CD4-positive, CD25-positive, alpha-beta regulatory T cell (primary cell): ENCODE results near the gene ZKSCAN2. TPM values are rescaled to one million over a fixed set of nuclear protein-coding genes. Genes with fewer than 3 reads are reported as not detected.

Experiments
- ATAC-seq, 2 donors: fragments of 150-1000 bp; cut with Tn5 transposase; one replicate each; pipeline ENCODE4 v1.10.0; 2021; ENCODE audit warnings: low read depth in 2 of 2, moderate number of reproducible peaks in 2 of 2, moderate library complexity in 1 of 2
- DNase-seq, 3 donors: peaks; one replicate each; pipeline versions ENCODE4 v3.0.0 to v3.0.0-alpha.2; 2012 to 2022; ENCODE audit warnings: mixed read lengths in 1 of 3
- H3K27ac ChIP-seq: one replicate; pipeline ENCODE4 v1.7.0; 2013; ENCODE audit warnings: mild to moderate bottlenecking, low read length; ENCODE audit not compliant: insufficient read depth, poor library complexity, severe bottlenecking
- H3K27me3 ChIP-seq: one replicate; pipeline ENCODE4 v1.7.0; 2013; ENCODE audit warnings: low read length; ENCODE audit not compliant: control insufficient read depth, insufficient read depth
- H3K36me3 ChIP-seq: one replicate; pipeline ENCODE4 v1.7.0; 2013; ENCODE audit warnings: mild to moderate bottlenecking, low read length, moderate library complexity; ENCODE audit not compliant: control insufficient read depth, insufficient read depth
- H3K4me1 ChIP-seq: 2 replicates; pipeline ENCODE4 v1.7.0; 2013; ENCODE audit warnings: mild to moderate bottlenecking, low read length; ENCODE audit not compliant: insufficient read depth, control insufficient read depth, poor library complexity, severe bottlenecking
- H3K4me3 ChIP-seq: one replicate; pipeline ENCODE4 v1.7.0; 2013; ENCODE audit warnings: low read depth, mild to moderate bottlenecking, low read length, moderate library complexity
- H3K9me3 ChIP-seq, 2 experiments: 1 replicate in 1 of 2; 2 replicates in 1 of 2; pipeline ENCODE4 v1.7.0; 2013; ENCODE audit warnings: low read length in 2 of 2, mild to moderate bottlenecking in 1 of 2, moderate library complexity in 1 of 2; ENCODE audit not compliant: control insufficient read depth in 2 of 2
- H3K27ac Mint-ChIP-seq, 3 donors: one replicate each; pipeline ENCODE4 v1.8.0; 2020 to 2022; ENCODE audit warnings: mild to moderate bottlenecking in 3 of 3, mixed read lengths in 3 of 3, moderate library complexity in 2 of 3
- H3K27me3 Mint-ChIP-seq: one replicate; pipeline ENCODE4 v1.8.0; 2022; ENCODE audit warnings: mild to moderate bottlenecking, mixed read lengths
- H3K36me3 Mint-ChIP-seq: one replicate; pipeline ENCODE4 v1.8.0; 2020; ENCODE audit warnings: mixed read lengths
- H3K4me1 Mint-ChIP-seq, 4 donors: one replicate each; pipeline ENCODE4 v1.8.0; 2020 to 2022; ENCODE audit warnings: mixed read lengths in 4 of 4, mild to moderate bottlenecking in 1 of 4
- H3K4me3 Mint-ChIP-seq, 4 donors: one replicate each; pipeline ENCODE4 v1.8.0; 2020 to 2022; ENCODE audit warnings: mild to moderate bottlenecking in 4 of 4, mixed read lengths in 4 of 4, moderate library complexity in 3 of 4
- H3K9me3 Mint-ChIP-seq, 7 donors: one replicate each; pipeline ENCODE4 v1.8.0; 2020 to 2022; ENCODE audit warnings: mixed read lengths in 7 of 7, mild to moderate bottlenecking in 3 of 7, moderate library complexity in 2 of 7
- polyA plus RNA-seq, 4 donors: library from polyadenylated mRNA; unstranded; fragments of 300-500 nt; fragmentation: Illumina TruSeq; gene quantifications; one replicate each; pipeline ENCODE4 v1.2.3, GENCODE V29; 2021
- total RNA-seq: library from RNA; stranded (reverse); gene quantifications from one replicate; pipeline ENCODE4 v1.2.3, GENCODE V29; 2022

The ZKSCAN2 gene
- total and polyA plus RNA-seq, 5 donors from 2014 or later, result 0.96 to 5.6 (median 1.8) TPM

- Histone ChIP-seq H3K27me3 (no peaks in the 10 kb centered on the region), H3K36me3 (peaks cover 6% of the 10 kb centered on the region), H3K9me3 (no peaks in the 10 kb centered on the region), H3K4me1 (peaks cover 35% of the 10 kb centered on the region), H3K27ac (peak overlapping the region; percentile 91), H3K4me3 (peak overlapping the region; percentile 86)
- H3K9me3 Mint-ChIP-seq, result no peaks in the 10 kb centered on the region
- H3K36me3 Mint-ChIP-seq, result peaks cover 10% of the 10 kb centered on the region
- peaks cover 8% of the 10 kb centered on the region for H3K27me3 Mint-ChIP-seq
- ATAC-seq, result peak; percentile 38 to 40
- peak overlapping the region; percentile 86 to 99 (median 96) for H3K4me3 Mint-ChIP-seq
- peaks cover 16 to 71% (median 52%) of the 10 kb centered on the region in 4 donors for H3K4me1 Mint-ChIP-seq
- peak; percentile 68 to 87 (median 78) for DNase-seq
- H3K27ac Mint-ChIP-seq, result peak overlapping the region; percentile 94 to 99 (median 95)
These were observed 563 bp upstream of the ZKSCAN2 start for GRCh38 chr16:25257956-25258860.

- Histone ChIP-seq H3K9me3 (no peaks in the 10 kb centered on the region), H3K27me3 (no peaks in the 10 kb centered on the region), H3K36me3 (peaks cover 5% of the 10 kb centered on the region), H3K4me1 (peaks cover 35% of the 10 kb centered on the region), H3K4me3 (peak overlapping the region; percentile 69), H3K27ac (peak overlapping the region; percentile 91)
- Mint-ChIP-seq H3K27me3 (peaks cover 8% of the 10 kb centered on the region), H3K27ac (peak overlapping the region; percentile 93 to 99 (median 94)), H3K36me3 (peaks cover 3% of the 10 kb centered on the region), H3K9me3 (no peaks in the 10 kb centered on the region), H3K4me3 (peak overlapping the region; percentile 86 to 99 (median 94)), H3K4me1 (peaks cover 23 to 66% (median 49%) of the 10 kb centered on the region in 4 donors)
- DNase-seq (no peak), ATAC-seq (no peak)
These were observed 763 bp downstream of the ZKSCAN2 start for GRCh38 chr16:25256695-25257469.

GRCh38 chr16:25253322-25253721 is 4.3 kb downstream of the ZKSCAN2 start:
- DNase-seq (no peak), ATAC-seq (no peak)
- H3K4me1 Mint-ChIP-seq, result peaks cover 15 to 33% (median 23%) of the 10 kb centered on the region in 4 donors
- no peaks in the 10 kb centered on the region for H3K9me3 Mint-ChIP-seq
- Histone ChIP-seq H3K27me3 (no peaks in the 10 kb centered on the region), H3K9me3 (no peaks in the 10 kb centered on the region), H3K27ac (no peak overlapping the region), H3K4me1 (peaks cover 16% of the 10 kb centered on the region), H3K4me3 (no peak overlapping the region), H3K36me3 (peaks cover 8% of the 10 kb centered on the region)
- H3K4me3 Mint-ChIP-seq, result peak overlapping the region in 2 of 4 donors; percentile 24 to 54
- H3K27ac Mint-ChIP-seq, result peak overlapping the region in 2 of 3 donors; percentile 47 to 80
- peaks cover 5% of the 10 kb centered on the region for H3K27me3 Mint-ChIP-seq
- H3K36me3 Mint-ChIP-seq, result peaks cover 11% of the 10 kb centered on the region

- H3K36me3 ChIP-seq, result peaks cover 19% of the 10 kb centered on the region
- no peaks in the 10 kb centered on the region for H3K4me1 ChIP-seq
- no peaks in the 10 kb centered on the region for H3K27me3 ChIP-seq
- Mint-ChIP-seq H3K4me3 (no peak overlapping the region), H3K27ac (no peak overlapping the region), H3K9me3 (peaks cover 0 to 5% (median 0%) of the 10 kb centered on the region in 7 donors), H3K4me1 (peaks cover 4 to 10% (median 7%) of the 10 kb centered on the region in 4 donors), H3K36me3 (peaks cover 31% of the 10 kb centered on the region), H3K27me3 (no peaks in the 10 kb centered on the region)
- ATAC-seq (no peak), DNase-seq (no peak)
- no peak overlapping the region for H3K27ac ChIP-seq
- H3K4me3 ChIP-seq, result no peak overlapping the region
- H3K9me3 ChIP-seq, result no peaks in the 10 kb centered on the region
These were observed 7.2 kb downstream of the ZKSCAN2 start for GRCh38 chr16:25250467-25250866.

- Histone ChIP-seq H3K4me3 (no peak overlapping the region), H3K27ac (no peak overlapping the region), H3K36me3 (peaks cover 4% of the 10 kb centered on the region), H3K27me3 (no peaks in the 10 kb centered on the region), H3K4me1 (no peaks in the 10 kb centered on the region), H3K9me3 (no peaks in the 10 kb centered on the region)
- no peak for DNase-seq
- Mint-ChIP-seq H3K9me3 (peaks cover 0 to 3% (median 0%) of the 10 kb centered on the region in 7 donors), H3K36me3 (no peaks in the 10 kb centered on the region), H3K4me1 (peaks cover 0 to 4% (median 2%) of the 10 kb centered on the region in 4 donors), H3K27ac (no peak overlapping the region), H3K27me3 (no peaks in the 10 kb centered on the region), H3K4me3 (no peak overlapping the region)
- no peak for ATAC-seq
These were observed 21.7 kb downstream of the ZKSCAN2 start for GRCh38 chr16:25235991-25236390.

GRCh38 chr16:25228372-25228771 is 29.3 kb downstream of the ZKSCAN2 start:
- ATAC-seq (no peak), DNase-seq (no peak)
- Histone ChIP-seq H3K9me3 (no peaks in the 10 kb centered on the region), H3K27ac (no peak overlapping the region), H3K27me3 (no peaks in the 10 kb centered on the region), H3K4me3 (no peak overlapping the region), H3K36me3 (no peaks in the 10 kb centered on the region), H3K4me1 (no peaks in the 10 kb centered on the region)
- Mint-ChIP-seq H3K4me1 (peaks cover 0 to 3% (median under 1%) of the 10 kb centered on the region in 4 donors), H3K4me3 (no peak overlapping the region), H3K27me3 (no peaks in the 10 kb centered on the region), H3K9me3 (no peaks in the 10 kb centered on the region), H3K36me3 (no peaks in the 10 kb centered on the region), H3K27ac (no peak overlapping the region)

GRCh38 chr16:25224731-25225319 is 32.8 kb downstream of the ZKSCAN2 start:
- peak overlapping the region in 1 of 3 donors; percentile 52 for H3K27ac Mint-ChIP-seq
- H3K4me3 Mint-ChIP-seq, result no peak overlapping the region
- no peaks in the 10 kb centered on the region for H3K4me1 ChIP-seq
- H3K36me3 ChIP-seq, result no peaks in the 10 kb centered on the region
- H3K27me3 Mint-ChIP-seq, result no peaks in the 10 kb centered on the region
- H3K9me3 ChIP-seq, result no peaks in the 10 kb centered on the region
- H3K4me3 ChIP-seq, result no peak overlapping the region
- no peak overlapping the region for H3K27ac ChIP-seq
- no peaks in the 10 kb centered on the region for H3K27me3 ChIP-seq
- H3K9me3 Mint-ChIP-seq, result no peaks in the 10 kb centered on the region
- DNase-seq (no peak), ATAC-seq (peak in 1 of 2 donors; percentile 17)
- H3K36me3 Mint-ChIP-seq, result no peaks in the 10 kb centered on the region
- H3K4me1 Mint-ChIP-seq, result peaks cover 0 to 3% (median 0%) of the 10 kb centered on the region in 4 donors
